ENCODE data around the gene COL8A2.

Gene COL8A2

DNA sequence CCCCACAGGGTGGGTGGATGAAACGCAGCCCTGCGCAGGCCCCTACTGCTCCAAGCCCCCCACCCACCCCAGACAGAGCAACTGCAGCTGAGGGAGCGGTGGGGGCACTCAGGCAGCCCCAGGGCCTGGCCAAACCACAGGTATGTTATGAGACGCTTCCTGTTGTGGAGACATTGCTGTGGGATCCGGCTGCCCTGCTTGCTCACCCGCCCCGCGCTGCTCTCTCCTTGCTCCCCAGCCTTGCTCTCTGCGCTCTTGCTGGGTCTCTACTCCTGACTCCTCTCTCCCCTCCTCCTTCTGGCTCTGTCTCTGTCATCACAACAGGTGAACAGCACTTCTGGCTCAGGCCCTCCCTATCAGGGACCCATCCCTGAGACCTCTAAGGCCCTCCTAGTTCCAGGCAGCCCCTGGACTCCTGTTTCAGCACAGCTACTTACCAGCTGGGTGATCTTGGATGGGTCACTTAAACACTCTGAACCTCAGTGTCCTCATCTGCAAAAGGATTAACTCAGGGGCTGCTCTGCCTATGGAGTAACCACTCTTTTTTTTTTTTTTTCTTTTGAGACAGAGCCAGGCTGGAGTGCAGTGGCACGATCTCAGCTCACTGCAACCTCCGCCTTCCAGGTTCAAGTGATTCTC, 15.9 kb downstream of the COL8A2 start:
- DNase-seq: peak; percentile 64

DNA sequence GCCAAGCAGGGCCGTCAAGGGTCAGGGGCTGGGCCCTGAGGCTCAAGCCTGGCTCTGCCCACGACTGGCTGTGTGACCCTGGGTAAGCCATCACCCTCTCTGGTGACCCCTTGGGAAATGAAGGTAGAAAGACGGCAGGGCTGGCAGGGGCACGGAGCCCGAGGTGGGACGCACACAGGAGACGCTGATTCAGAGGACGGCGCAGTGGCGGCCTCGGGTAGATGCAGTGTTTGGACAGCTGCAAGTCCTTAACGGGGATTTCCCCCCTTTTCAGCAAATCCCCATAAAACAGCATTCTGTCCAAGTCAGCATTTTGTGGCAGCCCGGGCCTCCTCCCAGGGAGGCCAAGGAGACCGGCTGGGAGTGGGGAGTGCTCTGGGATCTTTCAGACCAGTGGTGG, 16.7 kb downstream of the COL8A2 start:
- DNase-seq: peak; percentile 78

DNA sequence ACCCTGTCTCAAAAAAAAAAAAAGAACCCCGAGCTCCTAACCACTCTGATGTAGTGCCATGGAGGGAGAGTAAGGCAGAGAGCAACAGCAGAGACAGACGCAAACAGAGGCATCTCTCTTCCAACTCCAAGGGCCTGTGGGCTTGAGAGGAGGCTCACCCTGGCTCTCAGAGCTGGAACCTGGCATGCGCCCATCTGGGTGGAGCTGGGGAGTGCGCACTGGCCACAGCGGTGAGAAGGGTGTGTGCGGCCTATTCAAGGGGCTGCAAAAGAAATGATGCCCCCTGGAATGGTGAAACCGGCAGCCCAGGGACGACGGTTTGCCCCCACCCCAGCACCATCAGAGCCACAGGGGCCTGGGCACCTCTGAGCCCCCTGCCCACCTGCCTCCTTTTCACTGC, 17.6 kb downstream of the COL8A2 start:
- no peak for DNase-seq

DNA sequence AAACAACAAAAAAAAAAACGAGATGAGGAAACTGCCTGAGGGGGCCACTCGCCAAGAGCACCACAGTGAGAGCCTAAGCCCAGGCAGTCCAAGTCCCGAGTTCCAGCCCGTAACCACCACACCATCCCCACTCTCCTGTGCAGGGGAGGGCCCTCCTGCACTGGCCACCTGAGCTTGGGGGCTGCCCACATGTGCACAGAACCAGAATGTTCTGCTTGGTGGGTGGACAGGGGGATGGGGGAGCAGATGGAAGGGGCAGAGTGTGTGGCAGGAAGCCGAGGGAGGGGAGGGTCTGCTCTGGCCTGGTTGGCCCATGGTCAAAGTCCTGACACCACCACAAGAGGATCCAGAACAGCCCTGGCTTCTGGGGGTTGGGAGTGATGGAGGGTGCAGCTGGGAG, 18.8 kb downstream of the COL8A2 start:
- DNase-seq: no peak

DNA sequence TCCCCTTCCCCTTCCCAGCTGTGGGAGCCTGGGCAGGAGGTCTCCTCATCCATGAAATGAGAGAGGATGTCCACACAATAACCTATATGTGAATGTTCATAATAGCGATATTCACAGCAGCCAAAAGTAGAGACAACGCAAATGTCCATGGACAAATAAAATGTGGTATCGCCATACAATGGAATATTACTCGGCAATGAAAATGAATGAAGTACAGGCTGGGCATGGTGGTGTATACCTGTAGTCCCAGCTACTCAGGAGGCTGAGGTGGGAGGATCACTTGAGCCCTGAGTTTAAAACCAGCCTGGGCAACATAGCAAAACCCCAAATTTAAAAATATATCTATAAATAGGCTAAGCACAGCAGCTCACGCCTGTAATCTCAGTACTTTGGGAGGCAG, 23.5 kb downstream of the COL8A2 start:
- no peak for DNase-seq

DNA sequence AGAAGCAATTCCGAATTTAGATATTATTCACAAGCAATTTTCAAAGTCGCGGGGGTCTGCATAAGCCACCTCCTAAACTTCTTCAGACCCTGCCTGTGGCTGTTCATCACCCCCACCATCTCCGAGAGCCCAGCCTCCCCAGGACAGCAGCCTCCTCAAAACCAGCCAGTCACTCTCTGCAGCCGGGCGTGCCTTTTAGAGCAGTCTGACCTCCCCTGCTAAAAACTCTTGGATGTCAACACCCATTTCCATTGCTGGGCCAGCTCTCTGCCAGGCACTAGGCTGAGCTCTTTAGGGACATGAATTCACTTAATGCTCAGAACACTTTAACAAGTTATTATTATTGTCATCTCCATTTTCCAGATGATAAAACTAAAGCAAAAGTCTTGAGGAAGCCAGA, 24.6 kb downstream of the COL8A2 start:
- no peak for DNase-seq

DNA sequence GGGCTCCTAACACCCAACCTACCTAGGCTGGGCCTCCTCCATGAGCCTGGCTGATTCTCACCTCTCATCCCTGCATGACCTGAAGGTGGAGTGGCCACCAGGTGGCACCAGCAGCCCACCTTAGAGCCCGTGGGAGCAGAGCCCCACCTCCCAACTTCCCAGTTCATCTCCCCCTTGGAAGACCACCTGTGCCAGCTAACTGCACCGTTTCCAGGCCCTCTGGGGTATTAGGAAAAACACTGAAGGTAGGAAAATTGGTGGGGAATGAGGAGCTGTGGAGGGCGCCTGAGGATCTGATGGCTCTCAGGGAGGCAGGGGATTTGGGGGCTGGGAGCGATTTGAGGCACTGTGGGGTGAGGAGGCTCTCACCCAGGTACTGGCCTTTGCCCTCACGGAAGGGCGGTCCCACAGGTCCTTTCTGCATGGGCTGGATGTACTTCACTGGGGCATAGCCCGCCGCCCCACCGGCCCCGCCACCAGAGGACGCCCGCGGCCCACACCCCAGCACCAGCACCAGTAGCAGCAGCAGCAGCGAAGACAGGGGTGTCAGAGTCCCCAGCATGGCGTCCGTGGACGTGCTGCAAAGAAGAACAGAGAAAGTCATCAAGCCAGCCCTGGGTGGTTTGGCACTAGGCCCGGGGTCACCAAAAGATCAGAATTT, 25.2 kb downstream of the COL8A2 start:
- peak; percentile 74 for DNase-seq

DNA sequence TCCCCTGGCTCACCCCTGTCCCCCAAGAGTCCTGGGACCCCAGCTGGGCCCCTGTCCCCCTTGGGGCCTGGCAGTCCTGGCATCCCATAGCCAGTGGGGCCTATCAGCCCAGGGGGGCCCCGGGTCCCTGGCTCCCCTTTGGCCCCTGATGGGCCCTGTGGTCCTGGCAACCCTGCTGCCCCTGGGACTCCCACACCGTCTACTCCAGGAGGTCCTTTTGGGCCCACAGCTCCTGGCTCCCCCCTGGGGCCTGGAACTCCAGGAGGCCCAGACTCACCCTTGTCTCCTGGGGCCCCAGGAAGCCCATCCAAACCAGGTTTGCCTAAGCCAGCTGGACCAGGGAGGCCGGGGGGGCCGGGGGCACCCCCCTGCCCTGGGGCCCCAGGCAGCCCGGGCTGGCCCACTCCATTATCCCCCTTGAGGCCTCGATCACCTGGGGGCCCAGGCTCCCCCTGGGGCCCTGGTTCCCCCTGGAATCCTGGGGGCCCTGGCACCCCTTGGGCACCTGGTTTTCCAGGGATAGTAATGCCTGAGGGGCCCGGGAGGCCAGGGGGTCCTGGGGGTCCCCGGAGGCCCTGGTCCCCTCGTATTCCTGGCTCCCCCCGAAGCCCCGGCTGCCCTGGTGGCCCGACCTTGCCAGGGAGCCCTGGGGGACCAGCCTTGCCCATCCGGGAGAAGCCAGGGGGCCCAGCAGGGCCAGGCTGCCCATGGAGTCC, 26.2 kb downstream of the COL8A2 start:
- DNase-seq: no peak

DNA sequence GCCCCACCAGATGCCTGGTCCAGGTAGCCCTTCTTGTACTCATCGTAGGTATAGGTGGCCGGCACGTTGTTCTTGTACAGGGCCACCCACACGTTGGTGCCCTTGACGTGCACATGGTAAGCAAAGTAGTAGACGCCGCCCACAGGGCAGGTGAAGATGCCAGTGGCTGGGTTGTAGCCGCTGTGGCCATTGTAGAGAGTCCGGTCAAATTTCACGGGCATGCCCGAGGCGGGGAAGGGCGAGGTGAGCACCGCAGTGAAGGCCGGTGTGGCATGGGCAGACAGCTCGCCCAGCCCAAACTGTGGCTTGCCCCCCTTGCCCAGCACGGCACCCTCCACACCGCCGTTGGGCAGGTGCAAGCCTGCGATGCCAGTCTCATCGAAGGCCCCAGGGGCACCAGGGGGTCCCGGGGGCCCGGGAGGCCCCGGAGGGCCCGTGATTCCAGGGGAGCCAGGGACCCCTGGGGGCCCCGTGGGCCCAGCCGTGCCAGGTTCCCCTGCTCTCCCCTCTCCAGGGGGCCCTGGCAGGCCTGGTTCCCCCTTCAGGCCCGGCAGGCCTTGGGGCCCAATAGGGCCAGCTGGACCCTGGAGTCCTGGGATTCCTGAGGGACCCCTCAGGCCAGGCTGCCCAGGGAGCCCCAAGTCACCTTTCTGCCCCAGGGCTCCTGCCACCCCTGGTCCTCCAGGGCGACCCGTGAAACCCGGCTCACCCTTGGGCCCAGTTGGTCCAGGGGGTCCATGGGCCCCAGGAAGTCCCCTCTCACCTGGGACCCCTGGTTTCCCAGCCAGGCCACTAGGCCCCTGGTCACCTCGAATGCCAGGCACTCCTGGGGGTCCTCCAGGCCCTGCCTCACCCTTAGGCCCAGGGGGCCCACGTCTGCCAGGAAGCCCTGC, 27.1 kb downstream of the COL8A2 start:
- DNase-seq: no peak

DNA sequence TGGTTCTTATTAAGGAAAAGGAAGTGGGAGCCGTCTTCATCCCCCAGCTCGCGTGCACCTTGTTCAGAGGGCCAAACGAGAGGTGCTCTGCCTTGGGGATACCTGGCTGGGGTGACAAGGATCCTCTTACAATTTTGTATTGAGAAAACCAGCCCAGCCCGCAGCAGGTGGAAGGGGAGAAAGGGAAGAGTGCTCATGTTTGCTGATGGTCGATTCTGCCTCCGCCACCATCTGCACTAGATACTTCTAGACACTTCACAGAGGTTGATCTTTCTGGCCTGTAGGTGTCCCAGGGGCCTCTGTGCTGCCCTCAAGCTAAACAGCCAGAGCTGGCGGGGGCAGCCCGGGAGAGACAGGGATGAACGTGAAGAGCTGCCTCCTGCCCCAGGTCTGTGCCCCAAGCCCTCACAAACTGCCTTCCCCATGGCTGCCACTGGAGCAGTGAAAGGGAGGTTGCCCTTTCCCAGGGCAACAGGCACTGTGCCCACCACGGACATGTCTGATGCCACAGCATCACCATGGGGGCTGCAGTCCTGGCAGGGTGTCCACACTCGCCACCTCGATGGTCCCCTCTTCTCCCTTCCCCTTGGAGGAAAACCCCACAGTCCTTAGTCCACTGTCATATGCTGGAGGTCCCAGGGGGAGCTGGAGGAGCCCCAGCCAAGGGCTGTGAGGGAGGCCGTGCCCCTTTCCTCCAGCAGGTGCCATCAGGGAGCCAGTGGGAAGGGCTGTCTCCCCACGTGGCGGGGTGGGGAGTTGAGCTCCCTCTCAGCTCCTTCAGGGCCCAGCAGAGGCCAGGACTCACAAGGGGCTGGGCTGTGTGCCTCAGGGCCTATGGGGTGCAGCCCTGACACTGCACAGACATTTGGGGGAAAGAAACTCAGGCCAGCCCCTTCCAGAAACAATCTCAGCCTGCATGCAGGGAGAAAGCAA, 28.3 kb downstream of the COL8A2 start:
- no peak for DNase-seq

DNA sequence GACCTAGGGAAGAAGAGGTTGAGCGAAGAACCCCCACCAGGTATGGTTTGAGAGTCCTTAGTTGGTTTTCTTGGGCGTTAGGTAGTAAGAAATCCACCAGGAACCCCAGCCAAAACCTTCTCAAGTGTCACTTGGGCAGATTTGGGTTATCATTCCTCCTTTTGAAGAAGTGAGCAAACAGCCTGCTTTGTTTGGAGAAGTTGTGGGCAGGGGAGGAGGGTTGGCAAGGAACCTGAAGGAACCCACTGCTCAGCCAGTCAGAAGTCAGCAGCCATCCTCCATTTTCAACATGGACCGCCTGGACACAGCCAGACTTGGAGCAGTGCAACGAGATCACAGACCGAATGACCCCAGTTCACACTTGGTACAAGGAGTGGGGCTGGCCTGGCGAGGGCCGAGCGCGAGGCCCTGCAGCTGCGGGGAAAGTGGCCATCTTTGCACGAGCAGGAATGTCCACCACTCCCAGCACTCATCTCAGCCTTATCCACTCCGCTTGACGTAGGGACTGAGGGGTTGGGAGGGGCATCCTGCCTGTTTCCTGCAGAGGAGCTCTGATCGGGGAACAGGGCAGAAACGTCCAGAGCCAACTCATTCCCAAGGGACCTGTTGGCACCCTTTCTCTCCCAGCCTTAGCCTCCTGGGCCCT, 29.1 kb downstream of the COL8A2 start:
- no peak for DNase-seq

DNA sequence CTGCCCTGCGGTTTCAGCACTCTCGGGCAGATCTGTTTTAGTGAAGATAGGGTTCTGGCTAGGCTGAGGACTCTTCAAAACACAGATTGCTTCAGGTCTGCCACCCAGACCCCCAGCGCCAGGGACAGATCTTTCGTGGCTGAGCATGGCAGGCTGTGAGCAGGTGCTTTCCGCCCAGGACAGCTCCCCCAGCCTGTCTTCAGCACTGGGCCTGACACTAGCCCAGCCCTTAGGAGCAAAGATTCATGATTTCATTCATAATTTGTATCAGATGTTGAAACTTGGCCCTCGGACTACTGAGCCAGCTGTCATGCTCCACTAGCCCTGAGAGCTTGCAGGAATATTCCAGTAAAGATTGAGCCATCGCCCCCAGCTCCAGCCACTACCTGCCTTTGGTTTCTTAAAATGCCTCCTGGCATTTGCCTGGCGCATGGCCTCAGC, 30.4 kb downstream of the COL8A2 start:
- DNase-seq: no peak

DNA sequence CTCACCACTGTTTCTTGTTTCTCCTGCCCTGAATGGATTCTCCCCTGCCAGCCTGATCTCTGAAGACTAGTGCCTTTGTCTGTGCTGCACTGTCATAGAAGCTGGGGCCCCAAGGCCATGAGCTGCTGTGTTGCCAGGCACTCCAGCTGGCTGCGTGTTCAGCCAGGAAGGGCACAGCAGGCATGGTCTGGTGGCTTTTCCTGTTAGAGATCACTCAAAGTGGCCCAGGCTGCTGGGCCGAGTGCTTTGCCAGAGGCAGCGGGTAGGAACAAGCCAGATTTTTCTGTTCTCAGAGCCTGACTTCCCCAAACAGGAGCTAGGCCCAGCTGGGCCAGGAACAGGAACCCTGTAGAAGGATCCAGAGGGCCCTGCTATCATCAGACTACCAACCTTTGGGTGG, 31.1 kb downstream of the COL8A2 start:
- no peak for DNase-seq

DNA sequence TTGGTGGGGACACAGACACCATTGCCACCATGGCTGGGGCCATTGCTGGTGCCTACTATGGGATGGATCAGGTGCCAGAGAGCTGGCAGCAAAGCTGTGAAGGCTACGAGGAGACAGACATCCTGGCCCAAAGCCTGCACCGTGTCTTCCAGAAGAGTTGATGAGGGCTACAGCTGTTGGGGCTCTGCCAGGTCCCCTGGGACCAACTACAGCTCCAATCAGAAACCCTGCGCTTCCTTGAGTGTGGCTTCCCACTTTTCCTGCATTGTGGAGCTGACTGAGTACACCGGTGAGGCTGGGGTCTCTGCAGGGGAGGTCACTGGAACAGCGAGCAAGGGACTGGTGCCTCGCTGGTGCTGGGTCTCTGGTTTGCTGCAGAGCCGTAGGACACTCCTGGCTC, 31.8 kb downstream of the COL8A2 start:
- no peak for DNase-seq

DNA sequence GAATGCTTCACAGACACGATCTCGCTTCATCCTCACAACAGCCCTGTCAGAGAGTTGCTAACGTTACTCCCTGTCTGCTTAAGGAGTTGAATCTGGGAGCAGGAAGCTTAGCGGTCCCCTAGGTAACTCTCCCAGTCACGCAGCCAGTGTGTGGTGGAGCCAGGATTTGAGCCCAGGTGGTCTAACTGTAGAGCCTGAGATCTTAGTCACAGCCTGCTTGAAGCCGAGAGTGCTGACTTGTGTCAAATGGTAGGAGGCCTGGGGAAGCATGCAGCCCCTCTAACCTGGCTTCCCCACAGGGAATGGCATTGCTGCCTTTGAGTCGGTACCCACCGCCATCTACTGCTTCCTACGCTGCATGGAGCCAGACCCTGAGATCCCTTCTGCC, 32.2 kb downstream of the COL8A2 start:
- DNase-seq: no peak

DNA sequence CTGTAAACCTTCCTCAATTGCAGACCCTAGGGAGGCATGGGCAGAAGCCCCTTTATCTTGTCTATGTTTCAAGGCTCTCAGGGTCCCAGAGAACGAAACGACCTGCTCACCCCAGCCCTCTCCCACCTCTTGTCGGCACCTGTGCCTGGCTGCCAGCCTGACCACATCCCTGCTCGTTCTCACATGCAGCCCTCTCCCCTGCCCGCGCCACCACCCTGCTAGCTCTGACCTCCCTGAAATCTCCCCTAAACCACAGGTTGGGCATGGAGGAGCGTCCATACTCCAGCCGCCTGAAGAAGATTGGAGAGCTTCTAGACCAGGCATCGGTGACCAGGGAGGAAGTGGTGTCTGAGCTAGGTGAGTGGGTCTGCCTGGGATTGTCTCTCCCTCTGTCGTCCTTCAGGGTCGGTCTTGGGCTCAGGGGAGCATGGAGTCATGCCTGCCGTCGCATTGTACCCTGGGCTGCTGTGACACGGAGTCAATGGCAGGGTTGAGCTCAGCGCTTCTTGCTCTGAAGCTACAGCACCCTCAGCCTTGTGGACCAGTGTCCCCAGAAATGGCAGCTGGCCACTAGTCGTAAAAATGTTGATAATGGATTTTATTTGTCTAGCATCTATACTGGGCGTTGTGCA, 32.7 kb downstream of the COL8A2 start:
- DNase-seq: no peak

DNA sequence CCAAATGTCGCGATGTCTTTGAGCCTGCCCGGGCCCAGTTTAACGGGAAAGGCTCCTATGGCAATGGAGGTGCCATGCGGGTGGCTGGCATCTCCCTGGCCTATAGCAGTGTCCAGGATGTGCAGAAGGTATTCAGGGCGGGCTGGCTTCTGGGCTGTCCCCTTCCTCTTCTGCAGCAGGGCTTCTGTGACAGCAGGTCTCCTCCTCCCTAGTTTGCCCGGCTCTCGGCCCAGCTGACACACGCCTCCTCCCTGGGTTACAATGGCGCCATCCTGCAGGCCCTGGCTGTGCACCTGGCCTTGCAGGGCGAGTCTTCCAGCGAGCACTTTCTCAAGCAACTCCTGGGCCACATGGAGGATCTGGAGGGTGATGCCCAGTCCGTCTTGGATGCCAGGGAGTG, 33.3 kb downstream of the COL8A2 start:
- no peak for DNase-seq

DNA sequence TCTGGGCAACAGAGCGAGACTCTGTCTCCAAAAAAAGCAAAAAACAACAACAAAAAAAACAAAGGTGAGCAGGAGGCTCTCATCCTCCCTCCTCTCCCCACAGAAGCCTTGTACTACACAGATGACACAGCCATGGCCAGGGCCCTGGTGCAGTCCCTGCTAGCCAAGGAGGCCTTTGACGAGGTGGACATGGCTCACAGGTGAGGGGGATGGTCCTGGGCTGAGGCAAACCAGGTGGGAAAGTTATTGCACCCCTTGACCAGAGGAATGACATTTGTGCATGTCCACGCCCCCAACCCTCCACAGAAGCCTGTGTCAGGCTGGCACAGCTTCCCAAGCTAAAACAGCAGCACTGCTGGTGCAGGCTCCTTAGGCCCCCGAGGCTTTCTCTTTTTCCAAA, 33.9 kb downstream of the COL8A2 start:
- DNase-seq: no peak

DNA sequence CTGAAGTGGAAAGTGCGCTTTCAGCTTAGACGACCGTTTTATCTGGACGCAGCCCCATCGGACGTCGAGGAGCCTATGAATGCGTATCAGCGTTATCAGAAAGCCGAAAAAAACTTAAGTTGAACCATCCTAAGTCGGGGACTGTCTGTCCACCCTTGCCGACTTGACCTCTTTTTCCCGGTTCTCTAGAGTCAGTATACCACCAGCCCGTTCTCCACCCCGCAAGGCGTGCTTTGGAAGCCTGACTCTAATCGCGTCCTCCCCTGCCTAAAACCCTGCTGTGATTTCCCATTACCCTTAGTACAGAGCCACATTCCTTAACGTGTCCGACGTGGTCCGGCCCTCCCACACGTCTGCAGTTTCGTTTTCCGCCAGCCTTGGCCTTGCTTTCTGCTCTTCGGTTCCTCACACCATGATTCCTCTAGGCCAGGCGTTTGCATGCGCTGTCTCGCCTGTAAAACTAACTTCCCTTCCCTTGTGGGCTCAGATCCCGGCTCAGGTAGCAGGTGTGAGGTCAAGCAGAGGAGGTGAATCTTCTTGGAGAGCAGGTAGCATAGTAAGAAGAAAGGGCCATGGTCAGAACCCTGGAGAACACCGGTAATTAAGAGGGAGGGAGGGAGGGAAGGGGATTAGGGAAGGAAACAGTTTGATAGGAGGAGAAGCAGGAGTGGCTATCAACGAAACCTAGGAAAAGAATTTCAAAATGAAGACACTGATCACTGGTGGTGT, 35.5 kb downstream of the COL8A2 start:
- no peak for DNase-seq

All from T1000 (cell line).